HTERT RPE-1 (cell line): ENCODE results near the gene ACO1.

Source experiments
- in situ Hi-C: fragments of 300-500 bp; cut with MboI; formaldehyde crosslinking; loops from 4 replicates; pipeline ENCODE4 v1.14.3; 2020; ENCODE audit warnings: low sequenced_read_pairs

The ACO1 gene

GRCh38 chr9:32486839-32487562 lies 102.6 kb downstream of the ACO1 start:
- in situ Hi-C loops, result no loop called here

GRCh38 chr9:32487981-32488380 lies 103.5 kb downstream of the ACO1 start:
- in situ Hi-C loops, result no loop called here

- in situ Hi-C loops, result no loop called here
Observed at GRCh38 chr9:32490601-32491000, 106.2 kb downstream of the ACO1 start.

GRCh38 chr9:32497921-32498320 lies 113.5 kb downstream of the ACO1 start:
- in situ Hi-C loops, result no loop called here

- in situ Hi-C loops, result no loop called here
Observed at GRCh38 chr9:32500768-32501167, 116.3 kb downstream of the ACO1 start.

- in situ Hi-C loops, result no loop called here
Observed at GRCh38 chr9:32501868-32502267, 117.4 kb downstream of the ACO1 start.

GRCh38 chr9:32502464-32502863 lies 118.0 kb downstream of the ACO1 start:
- in situ Hi-C loops, result no loop called here

GRCh38 chr9:32503008-32503407 lies 118.6 kb downstream of the ACO1 start:
- in situ Hi-C loops, result no loop called here
